Cardiac septum (tissue), 1 donor: ENCODE results near the gene SCRN3. TPM values are rescaled to one million over a fixed set of nuclear protein-coding genes. Genes with fewer than 3 reads are reported as not detected.
A peak's percentile ranks its signal among the peaks of the same experiment; 100 is the strongest.
"Not testable (repeated sequence)": the region's sequence is repeated elsewhere in the genome, so short reads cannot be mapped to it uniquely, and the experiment has no call there.

Source experiments
- DNase-seq: peaks from one replicate; pipeline ENCODE4 v3.0.0-alpha.2; 2020; ENCODE audit warnings: low spot score
- intact Hi-C: fragments of 100-400 bp; cut with DNase I; formaldehyde crosslinking; loops from one replicate; pipeline ENCODE4 v1.14.0; 2022
- long read RNA-seq: library from polyadenylated mRNA; unstranded; transcript quantifications from one replicate; pipeline ENCODE4 v2.0.0, GENCODE V29; 2021
- total RNA-seq: library from RNA; stranded (reverse); fragmentation: NEBNext Ultra II Directional; extraction: Animal tissue kit (Norgen Biotek cat#: 25700); gene quantifications from one replicate; pipeline ENCODE4 v1.2.1, GENCODE V29; 2021
- donor health status: DM: no; HTN: no; CAD: no.

The SCRN3 gene, protein sequence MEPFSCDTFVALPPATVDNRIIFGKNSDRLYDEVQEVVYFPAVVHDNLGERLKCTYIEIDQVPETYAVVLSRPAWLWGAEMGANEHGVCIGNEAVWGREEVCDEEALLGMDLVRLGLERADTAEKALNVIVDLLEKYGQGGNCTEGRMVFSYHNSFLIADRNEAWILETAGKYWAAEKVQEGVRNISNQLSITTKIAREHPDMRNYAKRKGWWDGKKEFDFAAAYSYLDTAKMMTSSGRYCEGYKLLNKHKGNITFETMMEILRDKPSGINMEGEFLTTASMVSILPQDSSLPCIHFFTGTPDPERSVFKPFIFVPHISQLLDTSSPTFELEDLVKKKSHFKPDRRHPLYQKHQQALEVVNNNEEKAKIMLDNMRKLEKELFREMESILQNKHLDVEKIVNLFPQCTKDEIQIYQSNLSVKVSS
- 39.4 TPM for total RNA-seq
- long read RNA-seq, transcript SCRN3-201 (8 exons, 3,037 nt): major isoform, 8 of 29 reads
- long read RNA-seq, partial matches to known transcripts: 1 of 29 reads
- long read RNA-seq, other reads (novel, unspliced or antisense): 17 of 29 reads

DNA sequence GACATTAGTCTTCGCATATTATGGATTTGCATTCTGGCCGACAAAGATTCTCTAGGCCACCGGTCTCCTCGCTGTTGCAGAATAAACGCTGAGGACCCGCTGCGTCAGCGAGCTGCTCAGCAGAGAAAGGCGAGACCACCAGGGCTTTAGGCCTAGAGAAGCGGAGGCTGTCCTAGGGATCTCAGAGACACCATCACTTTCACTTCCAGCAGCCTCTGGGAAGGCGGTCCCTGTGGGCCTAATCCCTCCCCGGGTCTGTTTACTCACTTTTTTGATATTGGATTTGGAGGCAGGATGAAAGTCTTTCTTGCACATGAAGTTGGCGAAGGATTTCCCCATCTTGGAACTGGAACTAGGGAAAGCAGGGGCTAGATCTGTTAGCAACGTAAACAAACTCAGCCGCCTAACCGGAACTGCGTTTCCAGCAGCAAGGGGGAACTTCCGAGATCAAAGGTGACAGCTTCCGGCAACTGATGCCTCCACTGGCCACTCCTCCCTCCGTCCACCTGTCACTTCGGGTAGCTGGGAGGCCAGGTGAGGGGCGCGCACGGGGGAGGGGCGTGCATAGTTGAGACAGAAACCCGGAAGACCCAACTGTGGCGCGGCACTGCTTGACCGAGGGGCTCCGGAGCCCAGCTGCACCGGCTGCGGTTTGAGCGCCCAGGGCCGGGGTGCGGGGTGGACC, at the start of gene SCRN3:
Gene SCRN3, plus strand, starts transcription at position 447 of the 685 bp plus-strand sequence. CDS start 2,554 bp downstream, outside the sequence.
- intact Hi-C loops: loop anchor here (5.0 kb wide), 1 partner anchor 92 kb away; the partner anchor contains the start of gene GPR155
- DNase-seq: peak; percentile 91

DNA sequence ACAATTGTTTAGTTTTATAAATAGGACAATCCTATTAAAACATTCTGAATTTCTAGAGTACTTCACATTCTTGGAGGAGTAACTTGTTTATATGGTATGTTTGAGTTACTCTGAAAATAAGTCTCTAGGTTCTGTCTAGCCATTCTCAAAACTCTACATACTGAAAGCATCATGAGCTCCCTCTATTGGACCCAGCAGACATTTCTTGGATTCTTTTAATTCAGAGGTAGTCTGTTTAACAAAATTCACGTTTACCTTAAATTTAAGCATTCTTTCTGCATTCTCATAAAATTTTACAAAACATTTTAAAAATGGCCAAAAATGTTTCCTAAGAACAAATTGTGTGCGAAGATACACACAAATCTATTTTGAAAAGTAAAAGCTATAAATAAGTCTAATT, 45.5 kb upstream of the SCRN3 start:
- DNase-seq: no peak
- intact Hi-C loops: no loop called here

DNA sequence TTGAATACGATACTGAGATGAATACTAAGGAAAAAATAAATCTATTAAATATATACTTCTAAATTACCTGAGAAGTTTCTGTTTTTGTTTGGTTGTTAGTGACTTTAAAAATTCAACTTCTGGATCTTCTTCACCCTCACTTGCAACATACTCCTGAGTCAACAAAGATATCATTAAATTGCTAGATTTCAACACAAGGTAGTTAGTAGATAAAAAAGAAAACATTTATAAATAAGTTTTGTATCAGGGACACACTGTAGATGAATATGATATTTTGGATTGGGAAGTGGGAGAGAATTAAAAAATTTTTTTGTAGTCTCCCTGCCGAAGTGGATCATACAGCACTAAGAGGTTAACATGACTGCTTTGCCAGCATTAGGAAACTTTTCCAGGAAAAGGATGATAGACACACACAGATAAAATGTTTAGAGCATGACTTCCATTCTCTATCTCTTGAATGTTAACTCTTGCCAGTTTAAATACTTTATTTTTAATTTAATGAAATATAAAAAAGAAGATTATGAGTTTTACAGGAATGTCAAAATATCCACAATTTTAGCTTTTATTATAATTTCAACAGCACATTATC, 44.8 kb upstream of the SCRN3 start:
- intact Hi-C loops: no loop called here
- DNase-seq: no peak

DNA sequence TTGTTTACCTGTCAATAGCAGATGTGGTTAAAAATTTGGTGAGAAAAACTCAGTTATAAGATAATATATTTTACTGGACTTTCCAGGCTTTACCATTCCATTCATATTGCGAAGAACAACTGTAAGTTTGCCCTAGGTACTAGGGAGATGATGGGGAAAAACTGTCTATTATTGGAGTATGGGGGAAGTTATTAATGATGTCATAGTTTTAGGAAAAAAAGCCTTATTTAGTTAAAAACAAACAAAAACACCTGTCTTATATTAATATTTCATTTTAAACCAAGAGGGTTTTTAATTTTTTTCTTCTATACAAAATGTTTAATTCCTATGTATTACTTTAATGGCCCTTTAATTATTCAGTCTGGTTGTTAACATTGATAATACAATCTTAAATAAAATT, 42.5 kb upstream of the SCRN3 start:
- intact Hi-C loops: no loop called here
- no peak for DNase-seq

DNA sequence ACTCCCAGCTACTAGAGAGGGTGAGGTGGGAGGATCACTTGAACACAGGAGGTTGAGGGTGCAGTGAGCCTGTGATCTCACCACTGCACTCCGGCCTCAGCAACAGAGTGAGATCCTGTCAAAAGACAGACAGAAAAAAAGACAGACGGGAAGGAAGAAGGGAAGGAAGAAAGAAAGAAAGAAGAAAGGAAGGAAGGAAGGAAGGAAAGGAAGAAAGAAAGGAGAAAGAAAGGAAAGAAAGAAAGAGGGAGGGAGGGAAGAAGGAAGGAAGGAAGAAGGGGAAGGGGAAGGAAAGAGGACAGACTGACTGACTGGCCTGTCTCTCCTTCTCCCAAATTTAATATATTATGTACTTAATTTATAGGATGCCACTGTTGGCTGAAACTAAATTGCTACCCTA, 39.2 kb upstream of the SCRN3 start:
- intact Hi-C loops: no loop called here
- no peak for DNase-seq

DNA sequence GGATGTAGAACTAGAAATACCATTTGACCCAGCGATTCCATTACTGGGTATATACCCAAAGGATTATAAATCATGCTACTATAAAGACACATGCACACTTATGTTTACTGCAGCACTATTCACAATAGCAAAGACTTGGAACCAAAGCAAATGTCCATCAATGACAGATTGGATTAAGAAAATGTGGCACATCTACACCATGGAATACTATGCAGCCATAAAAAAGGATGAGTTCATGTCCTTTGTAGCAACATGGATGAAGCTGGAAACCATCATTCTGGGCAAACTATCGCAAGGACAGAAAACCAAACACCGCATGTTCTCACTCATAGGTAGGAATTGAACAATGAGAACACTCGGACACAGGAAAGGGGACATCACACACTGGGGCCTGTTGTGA, 35.9 kb upstream of the SCRN3 start:
- not testable (repeated sequence) for DNase-seq

DNA sequence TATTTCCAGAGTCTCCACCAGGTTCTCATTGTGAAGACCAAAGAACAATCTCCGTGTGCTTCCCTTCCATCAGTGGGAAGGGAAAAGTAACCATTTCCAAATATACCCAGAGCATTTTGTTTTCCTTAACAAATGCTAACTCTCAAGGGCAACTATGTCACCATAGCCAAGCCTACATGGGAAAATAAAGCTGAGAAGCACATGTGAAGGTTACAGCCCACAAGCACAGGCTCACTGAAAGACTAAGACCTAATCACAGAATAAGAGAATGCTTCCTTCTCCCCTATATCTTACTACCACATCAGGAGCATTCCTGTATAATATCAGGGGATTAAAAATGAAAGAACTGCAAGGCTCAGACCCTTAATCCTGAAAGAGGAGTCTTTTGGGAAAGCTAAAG, 32.6 kb upstream of the SCRN3 start:
- intact Hi-C loops: no loop called here

More for the DNA sequence above, 35.9 kb upstream of the SCRN3 start:
- intact Hi-C loops: not testable (repeated sequence)

DNA sequence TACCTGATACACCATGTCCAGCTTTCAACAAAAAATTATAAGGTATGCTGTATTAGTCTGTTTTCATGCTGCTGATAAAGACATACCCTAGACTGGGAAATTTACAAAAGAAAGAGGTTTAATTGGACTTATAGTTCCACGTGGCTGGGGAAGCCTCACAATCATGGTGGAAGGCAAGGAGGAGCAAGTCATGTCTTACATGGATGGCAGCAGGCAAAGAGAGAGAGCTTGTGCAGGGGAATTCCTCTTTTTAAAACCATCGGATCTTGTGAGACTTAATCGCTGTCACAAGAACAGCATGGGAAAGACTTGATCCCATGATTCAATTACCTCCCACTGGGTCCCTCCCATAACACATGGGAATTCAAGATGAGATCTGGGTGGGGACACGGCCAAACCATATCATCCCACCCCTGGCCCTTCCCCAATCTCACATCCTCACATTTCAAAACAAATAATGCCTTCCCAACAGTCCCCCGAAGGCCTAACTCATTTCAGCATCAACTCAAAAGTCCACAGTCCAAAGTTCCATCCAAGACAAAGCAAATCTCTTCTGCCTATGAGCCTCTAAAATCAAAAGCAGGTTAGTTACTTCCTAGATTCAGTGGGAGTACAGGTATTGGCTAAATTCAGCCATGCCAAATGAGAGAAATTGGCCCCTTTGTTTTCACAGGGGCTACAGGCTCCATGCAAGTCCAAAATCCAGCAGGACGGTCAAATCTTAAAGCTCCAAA, 31.9 kb upstream of the SCRN3 start:
- DNase-seq, intact Hi-C loops: not testable (repeated sequence)

More for the DNA sequence above, 32.6 kb upstream of the SCRN3 start:
- DNase-seq: no peak

DNA sequence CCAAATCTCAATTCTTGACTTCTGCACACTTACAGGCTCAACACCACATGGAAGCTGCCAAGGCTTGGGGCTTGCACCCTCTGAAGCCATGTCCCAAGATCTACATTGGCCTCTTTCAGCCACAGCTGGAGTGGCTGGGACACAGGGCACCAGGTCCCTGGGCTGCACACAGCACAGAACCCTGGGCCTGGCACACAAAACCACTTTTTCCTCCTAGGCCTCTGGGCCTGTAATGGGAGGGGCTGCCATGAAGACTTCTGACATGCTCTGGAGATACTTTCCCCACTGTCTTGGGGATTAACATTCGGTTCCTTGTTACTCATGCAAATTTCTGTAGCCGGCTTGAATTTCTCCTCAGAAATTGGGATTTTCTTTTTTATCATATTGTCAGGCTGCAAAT, 30.9 kb upstream of the SCRN3 start:
- intact Hi-C loops: no loop called here

DNA sequence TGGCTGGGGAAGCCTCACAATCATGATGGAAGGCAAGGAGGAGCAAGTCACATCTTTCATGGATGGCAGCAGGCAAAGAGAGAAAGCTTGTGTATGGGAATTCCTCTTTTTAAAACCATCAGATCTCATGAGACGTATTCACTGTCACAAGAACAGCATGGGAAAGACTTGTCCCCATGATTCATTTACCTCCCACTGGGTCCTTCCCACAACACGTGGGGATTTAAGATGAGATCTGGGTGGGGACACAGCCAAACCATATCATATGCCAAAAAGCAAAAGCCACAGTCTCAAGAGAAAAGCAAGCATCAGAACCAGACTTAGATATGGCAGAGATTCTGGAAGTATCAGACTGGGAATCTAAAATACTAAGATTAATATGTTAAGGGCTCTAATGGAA, 30.0 kb upstream of the SCRN3 start:
- DNase-seq: no peak
- intact Hi-C loops: no loop called here

More for the DNA sequence above, 30.9 kb upstream of the SCRN3 start:
- DNase-seq: no peak

DNA sequence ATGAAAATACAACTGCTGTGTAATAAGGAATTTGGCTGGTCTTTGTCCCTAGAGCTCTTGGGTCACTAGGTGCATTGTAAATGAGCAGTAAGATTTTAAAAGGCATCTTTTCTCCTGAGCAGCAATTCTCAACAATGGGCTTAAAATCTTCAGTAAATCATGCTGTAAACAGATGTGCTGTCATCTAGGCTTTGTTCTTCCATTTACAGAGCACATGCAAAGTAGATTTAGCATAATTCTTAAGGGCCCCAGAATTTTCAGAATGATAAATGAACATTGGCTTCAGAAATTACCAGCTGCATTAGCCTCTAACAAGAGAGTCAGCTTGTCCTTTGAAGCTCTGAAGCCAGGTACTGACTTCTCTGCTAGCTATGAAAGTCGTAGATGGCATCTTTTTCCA, 26.8 kb upstream of the SCRN3 start:
- no peak for DNase-seq
- intact Hi-C loops: no loop called here

DNA sequence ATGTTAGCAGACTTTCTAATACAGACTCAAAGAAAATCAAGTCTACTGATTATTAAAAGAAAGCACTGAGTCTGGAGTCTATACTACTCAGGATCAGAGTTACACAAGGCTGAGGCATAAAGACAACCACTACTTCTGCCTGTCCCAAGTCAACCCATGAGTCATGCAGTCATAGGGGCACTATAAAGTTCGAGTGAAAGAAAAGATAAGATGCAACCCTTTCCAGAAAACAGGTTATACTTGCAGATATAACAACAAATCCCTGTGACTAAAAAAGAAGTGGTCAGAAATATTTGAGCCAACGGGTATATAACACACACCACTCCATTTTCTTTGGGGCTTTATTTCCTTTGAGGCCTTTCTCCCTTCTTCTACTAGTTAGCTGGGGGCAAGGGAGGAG, 18.6 kb upstream of the SCRN3 start:
- intact Hi-C loops: no loop called here

DNA sequence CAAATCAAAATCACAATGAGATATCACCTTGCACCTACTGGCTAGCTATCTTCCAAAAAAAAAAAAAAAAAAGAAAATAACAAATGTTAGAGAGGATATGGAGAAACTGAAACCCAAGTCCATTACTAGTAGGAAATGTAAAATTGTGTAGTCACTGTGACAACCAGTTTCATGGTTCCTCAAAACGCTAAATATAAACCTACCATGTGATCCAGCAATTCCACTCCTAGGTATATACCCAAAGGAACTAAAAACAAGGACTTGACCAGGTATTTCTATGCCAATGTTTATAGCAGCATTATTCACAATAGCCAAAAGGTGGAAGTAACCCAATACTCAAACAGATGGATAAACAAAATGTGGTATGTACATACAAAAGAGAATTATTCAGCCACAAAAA, 11.7 kb upstream of the SCRN3 start:
- intact Hi-C loops: no loop called here
- DNase-seq: no peak

More for the DNA sequence above, 18.6 kb upstream of the SCRN3 start:
- DNase-seq: no peak

DNA sequence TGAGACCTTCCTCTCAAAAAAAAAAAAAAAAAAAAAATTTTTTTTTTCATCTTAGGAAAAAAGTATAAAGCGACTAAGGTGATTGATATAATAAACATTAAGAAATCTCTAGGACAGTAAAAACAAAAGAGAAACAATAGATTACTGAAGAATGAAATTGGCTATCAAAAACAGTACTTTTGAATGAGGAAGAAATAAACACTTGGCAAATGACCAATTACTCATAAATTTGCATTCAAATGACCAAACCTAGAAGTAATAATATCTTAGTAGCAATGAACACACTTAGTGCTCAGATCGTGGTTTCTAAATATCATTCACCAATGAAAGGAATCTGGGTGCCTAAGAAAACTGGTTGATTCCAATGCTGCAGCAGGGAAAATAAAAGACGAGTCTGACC, 10.3 kb upstream of the SCRN3 start:
- no peak for DNase-seq
- intact Hi-C loops: no loop called here

DNA sequence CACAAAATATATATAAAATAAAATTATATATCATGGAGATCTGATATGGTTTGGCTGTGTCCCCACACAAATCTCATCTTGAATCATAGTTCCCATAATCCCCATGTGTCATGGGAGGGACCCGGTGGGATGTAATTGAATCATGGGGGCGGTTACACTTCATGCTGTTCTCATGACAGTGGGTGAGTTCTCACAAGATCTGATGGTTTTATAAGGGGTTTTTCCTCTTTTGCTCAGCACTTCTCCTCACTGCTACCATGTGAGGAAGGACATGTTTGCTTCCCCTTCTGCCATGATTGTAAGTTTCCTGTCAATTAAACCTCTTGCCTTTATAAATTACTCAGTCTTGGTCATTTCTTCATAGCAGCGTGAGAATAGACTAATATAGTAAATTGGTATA, 6.8 kb upstream of the SCRN3 start:
- intact Hi-C loops, DNase-seq: not testable (repeated sequence)

DNA sequence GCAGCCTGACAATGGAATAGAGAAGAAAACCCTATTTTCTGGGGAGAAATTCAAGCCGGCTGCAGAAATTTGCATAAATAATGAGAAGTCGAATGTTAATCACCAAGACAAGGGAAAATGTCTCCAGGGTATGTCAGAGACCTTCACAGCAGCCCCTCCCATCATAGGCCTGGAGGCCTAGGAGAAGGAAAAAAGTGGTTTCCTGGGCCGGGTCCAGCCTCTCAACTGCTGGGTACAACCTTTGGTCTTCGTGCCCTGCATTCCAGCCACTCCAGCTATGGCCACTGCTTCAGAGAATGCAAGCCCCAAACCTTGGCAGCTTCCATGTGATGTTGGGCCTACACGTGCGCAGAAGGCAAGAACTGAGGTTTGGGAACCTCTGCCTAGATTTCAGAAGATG, 6.0 kb upstream of the SCRN3 start:
- no peak for DNase-seq

DNA sequence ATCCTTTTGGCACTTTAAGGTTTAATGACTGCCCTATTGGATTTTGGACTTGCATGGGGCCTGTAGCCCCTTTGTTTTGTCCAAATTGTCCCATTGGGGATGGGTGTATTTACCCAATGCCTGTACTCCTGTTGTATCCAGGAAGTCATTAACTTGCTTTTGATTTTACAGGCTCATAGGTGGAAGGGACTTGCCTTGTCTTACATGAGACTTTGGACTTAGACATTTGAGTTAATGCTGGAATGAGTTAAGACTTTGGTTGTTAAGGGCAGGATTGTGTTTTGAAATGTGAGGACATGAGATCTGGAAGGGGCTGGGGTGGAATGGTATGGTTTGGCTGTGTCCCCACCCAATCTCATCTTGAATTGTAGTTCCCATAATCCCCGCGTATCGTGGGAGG, 5.2 kb upstream of the SCRN3 start:
- intact Hi-C loops, DNase-seq: not testable (repeated sequence)

More for the DNA sequence above, 6.0 kb upstream of the SCRN3 start:
- intact Hi-C loops: no loop called here

DNA sequence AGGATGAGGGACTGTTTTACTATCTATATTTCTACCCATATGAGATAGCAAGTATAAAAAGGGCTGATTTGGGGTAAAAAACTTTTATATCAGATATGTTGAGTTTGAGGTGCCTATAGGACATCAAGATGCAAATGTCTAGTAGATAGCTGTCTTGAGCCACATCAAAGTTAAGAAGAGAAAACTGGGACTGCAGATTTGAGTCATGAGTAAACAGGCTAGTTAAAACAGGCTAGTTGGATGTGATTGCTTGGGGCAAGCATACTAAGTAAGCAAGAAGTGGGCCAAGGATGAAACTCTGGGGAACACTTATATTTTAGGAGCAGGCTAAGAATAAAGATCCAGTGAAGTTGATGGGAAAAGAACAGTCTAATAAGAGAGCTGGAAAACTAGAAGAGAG, 2.8 kb upstream of the SCRN3 start:
- no peak for DNase-seq
- intact Hi-C loops: no loop called here

DNA sequence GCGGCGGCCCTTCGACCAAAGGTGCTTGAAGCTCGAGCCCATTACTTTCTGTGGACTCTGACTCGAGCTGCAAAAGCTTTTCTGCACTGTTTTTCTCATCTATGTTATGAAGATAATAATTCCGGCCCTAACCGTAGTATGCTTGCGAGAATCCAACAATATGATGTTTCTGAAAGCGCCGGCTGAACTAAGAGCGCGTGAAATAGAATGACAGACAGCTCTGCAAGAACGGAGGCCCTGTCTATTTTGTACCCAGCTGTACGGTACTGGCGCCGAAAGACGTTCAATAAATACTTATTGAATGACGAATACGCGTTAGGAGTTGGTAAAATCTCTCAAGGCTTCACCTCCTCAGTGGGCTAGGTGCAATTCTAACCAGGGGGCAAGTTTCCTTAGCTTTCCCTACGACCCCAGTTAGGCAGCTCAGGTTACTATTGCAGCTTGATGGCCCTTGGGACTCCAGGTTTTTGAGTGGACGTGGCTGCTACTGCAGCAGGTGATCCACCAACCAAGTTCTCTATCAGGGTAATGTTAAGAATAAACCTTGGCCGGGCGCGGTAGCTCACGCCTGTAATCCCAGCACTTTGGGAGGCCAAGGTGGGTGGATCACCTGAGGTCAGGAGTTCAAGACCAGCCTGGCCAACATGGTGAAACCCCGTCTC, 570 bp downstream of the SCRN3 start:
- DNase-seq: no peak
- intact Hi-C loops: loop anchor here (5.0 kb wide), 1 partner anchor 91 kb away; the partner anchor contains the start of gene GPR155
